Activated naive CD8-positive, alpha-beta T cell treated with anti-CD3 and anti-CD28 coated beads for 36 hours (primary cell): ENCODE measurements around the gene SYNPR. TPM values are rescaled to one million over a fixed set of nuclear protein-coding genes. Genes with fewer than 3 reads are reported as not detected.

Experiments used
- DNase-seq: peaks from one replicate; pipeline ENCODE4 v3.0.0; 2021
- H3K27ac Mint-ChIP-seq: one replicate; pipeline ENCODE4 v1.8.0; 2022; ENCODE audit warnings: mild to moderate bottlenecking, moderate library complexity, mixed read lengths
- H3K27me3 Mint-ChIP-seq: one replicate; pipeline ENCODE4 v1.8.0; 2022; ENCODE audit warnings: mild to moderate bottlenecking, mixed read lengths
- H3K36me3 Mint-ChIP-seq: one replicate; pipeline ENCODE4 v1.8.0; 2021; ENCODE audit warnings: mild to moderate bottlenecking, mixed read lengths
- H3K4me1 Mint-ChIP-seq: one replicate; pipeline ENCODE4 v1.8.0; 2021; ENCODE audit warnings: mixed read lengths
- H3K4me3 Mint-ChIP-seq: one replicate; pipeline ENCODE4 v1.8.0; 2022; ENCODE audit warnings: mild to moderate bottlenecking, moderate library complexity, mixed read lengths
- H3K9me3 Mint-ChIP-seq: one replicate; pipeline ENCODE4 v1.8.0; 2022; ENCODE audit warnings: mixed read lengths
- total RNA-seq, 2 experiments: library from RNA; stranded (reverse); gene quantifications; one replicate each; pipeline ENCODE4 v1.2.3, GENCODE V29; 2021

SYNPR gene
- total RNA-seq, 2 experiments from 2014 or later = not detected

GRCh38 chr3:63343674-63344073 lies 65.6 kb downstream of the SYNPR start:
- no peak overlapping the region for H3K27ac Mint-ChIP-seq
- H3K27me3 Mint-ChIP-seq = peaks cover 13% of the 10 kb centered on the region
- DNase-seq = peak; percentile 35
- H3K4me3 Mint-ChIP-seq = no peak overlapping the region
- no peaks in the 10 kb centered on the region for H3K36me3 Mint-ChIP-seq
- peaks cover 1% of the 10 kb centered on the region for H3K9me3 Mint-ChIP-seq
- peaks cover 5% of the 10 kb centered on the region for H3K4me1 Mint-ChIP-seq

GRCh38 chr3:63344661-63345060 lies 66.6 kb downstream of the SYNPR start:
- Mint-ChIP-seq H3K27ac (no peak overlapping the region), H3K27me3 (peaks cover 19% of the 10 kb centered on the region), H3K9me3 (peaks cover 1% of the 10 kb centered on the region), H3K4me1 (peaks cover 5% of the 10 kb centered on the region), H3K36me3 (no peaks in the 10 kb centered on the region), H3K4me3 (no peak overlapping the region)
- DNase-seq = no peak

DNA sequence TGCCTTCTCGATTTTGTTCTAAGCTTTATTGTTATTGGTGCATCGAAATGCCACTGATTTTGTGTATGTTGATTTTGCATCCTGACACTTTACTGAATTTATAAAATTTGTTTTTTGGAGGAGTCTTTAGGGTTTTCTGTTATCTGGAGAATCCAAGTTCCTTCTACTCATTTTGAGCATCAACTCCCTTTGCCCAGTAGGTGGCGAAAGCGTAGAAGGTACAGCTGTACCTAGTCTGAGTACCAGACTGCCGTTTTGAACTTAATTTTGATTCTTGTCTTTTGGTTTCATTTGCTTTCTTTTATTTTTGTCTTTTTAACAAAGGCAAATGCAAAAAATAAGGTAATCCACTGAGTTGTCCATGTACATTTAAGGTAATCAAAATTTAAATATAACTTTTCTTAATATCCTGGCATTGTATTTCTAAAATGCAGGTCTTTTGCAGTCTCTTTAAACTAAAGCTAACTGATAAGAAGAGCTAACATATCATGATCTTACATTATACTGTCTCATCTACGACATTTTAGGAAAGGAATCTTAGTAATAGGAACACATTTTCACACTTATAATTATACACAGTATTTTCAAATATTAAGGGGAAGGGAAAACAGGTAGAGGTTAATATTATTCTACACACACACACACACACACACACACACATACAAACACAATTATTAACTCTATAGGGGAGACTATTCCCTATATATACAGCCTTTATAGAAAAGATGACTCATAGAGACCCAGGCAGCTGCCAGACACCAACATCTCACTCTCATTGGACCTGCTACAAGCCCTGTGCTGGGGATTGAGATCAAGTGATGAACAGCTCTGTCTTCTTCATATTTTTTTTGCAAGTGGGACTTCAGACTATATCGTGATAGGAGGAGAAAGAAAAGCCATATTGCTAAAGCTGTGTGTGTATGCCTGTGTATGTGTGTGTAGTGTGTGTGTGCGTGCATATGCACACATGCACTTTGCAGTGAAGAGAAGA lies 71.8 kb downstream of the SYNPR start:
- Mint-ChIP-seq H3K36me3 (no peaks in the 10 kb centered on the region), H3K9me3 (peaks cover 1% of the 10 kb centered on the region), H3K4me1 (no peaks in the 10 kb centered on the region), H3K4me3 (no peak overlapping the region), H3K27ac (no peak overlapping the region), H3K27me3 (peaks cover 41% of the 10 kb centered on the region)
- DNase-seq = peak; percentile 25

GRCh38 chr3:63351159-63352007 lies 73.3 kb downstream of the SYNPR start:
- no peak for DNase-seq
- H3K9me3 Mint-ChIP-seq = no peaks in the 10 kb centered on the region
- H3K4me3 Mint-ChIP-seq = no peak overlapping the region
- H3K27ac Mint-ChIP-seq = no peak overlapping the region
- H3K27me3 Mint-ChIP-seq = peaks cover 46% of the 10 kb centered on the region
- no peaks in the 10 kb centered on the region for H3K36me3 Mint-ChIP-seq
- no peaks in the 10 kb centered on the region for H3K4me1 Mint-ChIP-seq

DNA sequence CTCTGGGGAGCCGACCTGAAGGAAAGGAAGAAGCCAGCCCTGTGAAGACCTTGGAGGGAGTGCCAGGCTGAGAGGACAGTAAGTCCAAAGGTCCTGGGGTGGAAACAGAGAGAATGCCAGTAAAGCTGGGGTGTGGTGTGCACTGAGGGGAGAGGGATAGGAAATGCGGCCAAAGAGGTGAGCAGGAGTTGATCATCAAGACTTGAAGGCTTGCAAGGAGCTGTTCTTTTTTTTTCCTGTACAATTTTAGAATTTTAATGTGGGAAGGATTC lies 73.8 kb downstream of the SYNPR start:
- Mint-ChIP-seq H3K27ac (no peak overlapping the region), H3K4me1 (no peaks in the 10 kb centered on the region), H3K9me3 (no peaks in the 10 kb centered on the region), H3K4me3 (no peak overlapping the region), H3K36me3 (no peaks in the 10 kb centered on the region), H3K27me3 (peaks cover 49% of the 10 kb centered on the region)
- DNase-seq = no peak

GRCh38 chr3:63353383-63353782 lies 75.3 kb downstream of the SYNPR start:
- no peak for DNase-seq
- no peaks in the 10 kb centered on the region for H3K4me1 Mint-ChIP-seq
- no peak overlapping the region for H3K4me3 Mint-ChIP-seq
- no peaks in the 10 kb centered on the region for H3K36me3 Mint-ChIP-seq
- no peaks in the 10 kb centered on the region for H3K9me3 Mint-ChIP-seq
- no peak overlapping the region for H3K27ac Mint-ChIP-seq
- H3K27me3 Mint-ChIP-seq = peaks cover 47% of the 10 kb centered on the region

DNA sequence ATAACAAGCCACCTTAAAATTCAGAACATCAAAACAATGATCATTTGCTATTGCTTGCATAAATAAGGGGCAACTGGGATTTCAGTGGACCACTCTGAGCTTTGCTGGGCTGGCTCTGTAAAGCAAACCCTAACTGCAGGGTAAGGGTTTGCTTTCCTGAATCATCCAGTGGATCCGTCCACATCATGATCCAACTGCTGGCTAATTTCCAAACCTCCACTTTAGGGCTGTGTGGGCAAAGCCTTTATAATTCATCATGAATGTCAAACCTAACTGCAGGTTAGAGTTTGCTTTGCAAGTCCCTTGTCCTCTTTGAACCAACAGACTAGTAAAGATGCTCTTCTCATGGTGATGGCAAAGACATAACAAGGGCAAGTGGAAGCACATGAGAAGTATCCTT lies 76.1 kb downstream of the SYNPR start:
- Mint-ChIP-seq H3K27me3 (peaks cover 42% of the 10 kb centered on the region), H3K9me3 (no peaks in the 10 kb centered on the region), H3K36me3 (no peaks in the 10 kb centered on the region), H3K27ac (no peak overlapping the region), H3K4me3 (no peak overlapping the region), H3K4me1 (no peaks in the 10 kb centered on the region)
- DNase-seq = no peak

- DNase-seq = no peak
These were observed 77.7 kb downstream of the SYNPR start for GRCh38 chr3:63355809-63356208.

GRCh38 chr3:63364495-63364894 lies 86.4 kb downstream of the SYNPR start:
- H3K36me3 Mint-ChIP-seq = no peaks in the 10 kb centered on the region
- H3K4me1 Mint-ChIP-seq = no peaks in the 10 kb centered on the region
- no peak overlapping the region for H3K4me3 Mint-ChIP-seq
- H3K9me3 Mint-ChIP-seq = peaks cover 1% of the 10 kb centered on the region
- no peak overlapping the region for H3K27ac Mint-ChIP-seq
- peaks cover 3% of the 10 kb centered on the region for H3K27me3 Mint-ChIP-seq
- no peak for DNase-seq

More at GRCh38 chr3:63355809-63356208, 77.7 kb downstream of the SYNPR start:
- Mint-ChIP-seq H3K27ac (no peak overlapping the region), H3K27me3 (peaks cover 30% of the 10 kb centered on the region), H3K36me3 (no peaks in the 10 kb centered on the region), H3K9me3 (no peaks in the 10 kb centered on the region), H3K4me1 (no peaks in the 10 kb centered on the region), H3K4me3 (no peak overlapping the region)

DNA sequence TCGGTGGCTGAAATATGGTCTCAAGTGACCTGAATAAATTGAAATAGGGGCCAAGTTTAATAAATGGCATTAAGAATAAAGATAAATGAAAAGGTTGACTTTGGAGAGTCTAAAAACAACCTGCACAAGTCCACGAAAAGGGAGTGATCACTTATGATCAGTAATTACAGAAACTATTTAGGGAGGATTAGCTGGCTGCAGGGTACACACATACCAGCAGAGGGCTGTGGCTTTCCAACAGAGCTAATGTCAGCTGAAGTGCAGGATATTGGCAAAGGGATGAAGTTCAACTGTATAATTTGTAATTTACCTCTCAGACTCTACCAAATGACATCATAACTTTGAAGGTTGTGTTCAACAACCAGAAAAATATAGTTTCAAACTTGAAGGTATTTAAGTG lies 86.8 kb downstream of the SYNPR start:
- Mint-ChIP-seq H3K27me3 (peaks cover 3% of the 10 kb centered on the region), H3K4me1 (no peaks in the 10 kb centered on the region), H3K36me3 (no peaks in the 10 kb centered on the region), H3K9me3 (peaks cover 1% of the 10 kb centered on the region), H3K27ac (no peak overlapping the region), H3K4me3 (no peak overlapping the region)
- no peak for DNase-seq

- Mint-ChIP-seq H3K27me3 (peaks cover 3% of the 10 kb centered on the region), H3K9me3 (peaks cover 1% of the 10 kb centered on the region), H3K4me1 (no peaks in the 10 kb centered on the region), H3K27ac (no peak overlapping the region), H3K36me3 (no peaks in the 10 kb centered on the region), H3K4me3 (no peak overlapping the region)
- no peak for DNase-seq
These were observed 87.6 kb downstream of the SYNPR start for GRCh38 chr3:63365671-63366070.

GRCh38 chr3:63370094-63370493 lies 92.0 kb downstream of the SYNPR start:
- H3K36me3 Mint-ChIP-seq = no peaks in the 10 kb centered on the region
- no peak overlapping the region for H3K4me3 Mint-ChIP-seq
- DNase-seq = no peak
- H3K27ac Mint-ChIP-seq = no peak overlapping the region
- no peaks in the 10 kb centered on the region for H3K4me1 Mint-ChIP-seq
- H3K9me3 Mint-ChIP-seq = no peaks in the 10 kb centered on the region
- no peaks in the 10 kb centered on the region for H3K27me3 Mint-ChIP-seq

- Mint-ChIP-seq H3K27ac (no peak overlapping the region), H3K4me3 (no peak overlapping the region), H3K36me3 (no peaks in the 10 kb centered on the region), H3K4me1 (no peaks in the 10 kb centered on the region), H3K27me3 (no peaks in the 10 kb centered on the region), H3K9me3 (no peaks in the 10 kb centered on the region)
- no peak for DNase-seq
These were observed 104.9 kb downstream of the SYNPR start for GRCh38 chr3:63383040-63383439.

DNA sequence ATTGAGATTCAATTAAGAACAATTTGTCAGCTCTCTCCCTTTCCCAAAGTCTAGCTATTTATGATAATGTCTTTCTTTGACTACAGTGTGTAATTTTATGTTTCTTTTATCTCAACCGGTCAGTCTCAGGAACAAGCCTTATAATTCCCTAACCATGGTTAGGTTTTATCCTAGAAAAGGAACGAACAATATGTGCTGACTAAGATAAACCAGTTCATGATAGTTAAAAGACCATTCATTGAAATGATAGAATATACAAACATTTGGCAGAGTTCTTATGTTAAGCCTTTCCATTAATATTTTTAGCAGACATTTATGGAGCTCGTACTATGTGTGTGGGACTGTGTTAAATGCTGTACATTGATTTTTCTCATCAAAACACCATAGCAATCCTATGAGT lies 106.3 kb downstream of the SYNPR start:
- Mint-ChIP-seq H3K27me3 (no peaks in the 10 kb centered on the region), H3K4me1 (no peaks in the 10 kb centered on the region), H3K9me3 (no peaks in the 10 kb centered on the region), H3K36me3 (no peaks in the 10 kb centered on the region), H3K4me3 (no peak overlapping the region), H3K27ac (no peak overlapping the region)
- no peak for DNase-seq

GRCh38 chr3:63385629-63386028 lies 107.5 kb downstream of the SYNPR start:
- no peaks in the 10 kb centered on the region for H3K9me3 Mint-ChIP-seq
- no peaks in the 10 kb centered on the region for H3K4me1 Mint-ChIP-seq
- no peaks in the 10 kb centered on the region for H3K36me3 Mint-ChIP-seq
- DNase-seq = no peak
- H3K4me3 Mint-ChIP-seq = no peak overlapping the region
- H3K27ac Mint-ChIP-seq = no peak overlapping the region
- H3K27me3 Mint-ChIP-seq = no peaks in the 10 kb centered on the region
